ENCODE results near the gene SH3GL3. TPM values are rescaled to one million over a fixed set of nuclear protein-coding genes. Genes with fewer than 3 reads are reported as not detected.

Gene SH3GL3
- total RNA-seq, 1 experiment from 2014 or later: 0.24 TPM

GRCh38 chr15:83504365-83504764 is 57.2 kb downstream of the SH3GL3 start:
- Mint-ChIP-seq H3K9me3 (ENCODE audit: low read depth, unreplicated experiment) (no peaks in the 10 kb centered on the region), H3K4me1 (ENCODE audit: low read depth, unreplicated experiment) (no peaks in the 10 kb centered on the region), H3K27me3 (ENCODE audit: unreplicated experiment) (peaks cover 18% of the 10 kb centered on the region), H3K27ac (ENCODE audit: unreplicated experiment) (no peak overlapping the region), H3K36me3 (ENCODE audit: insufficient read depth, unreplicated experiment) (no peaks in the 10 kb centered on the region), H3K4me3 (ENCODE audit: low read depth, unreplicated experiment) (no peak overlapping the region)
- BruUV-seq (replicated peaks): no TSS peak
- intact Hi-C loops (cut with micrococcal nuclease; ENCODE audit: unreplicated experiment): no loop called here
- CTCF ChIA-PET: no interaction called here
- no peak for TF ChIP-seq CTCF (IDR thresholded peaks at IDR 0.05; ENCODE audit: unreplicated experiment)
- DNase-seq: no peak

- no peak for DNase-seq
- no peaks in the 10 kb centered on the region for H3K9me3 Mint-ChIP-seq (ENCODE audit: low read depth, unreplicated experiment)
- no peak overlapping the region for H3K4me3 Mint-ChIP-seq (ENCODE audit: low read depth, unreplicated experiment)
- intact Hi-C loops (cut with micrococcal nuclease; ENCODE audit: unreplicated experiment): no loop called here
- H3K4me1 Mint-ChIP-seq (ENCODE audit: low read depth, unreplicated experiment): no peaks in the 10 kb centered on the region
- CTCF ChIA-PET: no interaction called here
- no TSS peak for BruUV-seq (replicated peaks)
- TF ChIP-seq CTCF (IDR thresholded peaks at IDR 0.05; ENCODE audit: unreplicated experiment): no peak
- H3K36me3 Mint-ChIP-seq (ENCODE audit: insufficient read depth, unreplicated experiment): no peaks in the 10 kb centered on the region
- peaks cover 63% of the 10 kb centered on the region for H3K27me3 Mint-ChIP-seq (ENCODE audit: unreplicated experiment)
- no peak overlapping the region for H3K27ac Mint-ChIP-seq (ENCODE audit: unreplicated experiment)
Observed at GRCh38 chr15:83510001-83510400, 62.9 kb downstream of the SH3GL3 start.

DNA sequence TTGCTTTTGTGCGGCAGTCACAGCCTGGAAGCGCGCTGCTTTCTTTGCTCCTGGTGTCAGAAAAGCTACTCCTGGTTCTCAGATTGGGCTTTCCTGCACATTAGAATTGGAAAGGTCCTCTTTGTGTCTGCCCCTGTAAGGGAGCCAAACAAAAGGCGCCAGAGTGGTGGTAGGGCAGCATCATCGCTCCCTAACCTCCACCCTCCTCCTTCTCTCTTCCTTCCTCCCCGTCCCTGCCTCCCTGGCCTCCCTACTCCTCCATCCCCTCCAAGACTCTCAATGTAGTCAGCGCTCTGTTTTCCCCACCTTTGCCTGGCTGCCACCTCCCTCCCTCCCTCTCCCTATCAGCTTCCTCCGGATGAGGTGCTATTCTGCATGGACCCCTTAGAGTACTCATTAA is 65.3 kb downstream of the SH3GL3 start:
- H3K9me3 Mint-ChIP-seq (ENCODE audit: low read depth, unreplicated experiment): no peaks in the 10 kb centered on the region
- DNase-seq: no peak
- H3K4me3 Mint-ChIP-seq (ENCODE audit: low read depth, unreplicated experiment): no peak overlapping the region
- H3K4me1 Mint-ChIP-seq (ENCODE audit: low read depth, unreplicated experiment): no peaks in the 10 kb centered on the region
- H3K27ac Mint-ChIP-seq (ENCODE audit: unreplicated experiment): no peak overlapping the region
- no peak for TF ChIP-seq CTCF (IDR thresholded peaks at IDR 0.05; ENCODE audit: unreplicated experiment)
- CTCF ChIA-PET: no interaction called here
- BruUV-seq (replicated peaks): no TSS peak
- intact Hi-C loops (cut with micrococcal nuclease; ENCODE audit: unreplicated experiment): no loop called here
- no peaks in the 10 kb centered on the region for H3K36me3 Mint-ChIP-seq (ENCODE audit: insufficient read depth, unreplicated experiment)
- peaks cover 68% of the 10 kb centered on the region for H3K27me3 Mint-ChIP-seq (ENCODE audit: unreplicated experiment)

GRCh38 chr15:83514584-83514983 is 67.4 kb downstream of the SH3GL3 start:
- Mint-ChIP-seq H3K36me3 (ENCODE audit: insufficient read depth, unreplicated experiment) (no peaks in the 10 kb centered on the region), H3K4me1 (ENCODE audit: low read depth, unreplicated experiment) (no peaks in the 10 kb centered on the region), H3K4me3 (ENCODE audit: low read depth, unreplicated experiment) (no peak overlapping the region), H3K27me3 (ENCODE audit: unreplicated experiment) (peaks cover 66% of the 10 kb centered on the region), H3K9me3 (ENCODE audit: low read depth, unreplicated experiment) (peaks cover under 1% of the 10 kb centered on the region), H3K27ac (ENCODE audit: unreplicated experiment) (no peak overlapping the region)
- intact Hi-C loops (cut with micrococcal nuclease; ENCODE audit: unreplicated experiment): no loop called here
- no peak for TF ChIP-seq CTCF (IDR thresholded peaks at IDR 0.05; ENCODE audit: unreplicated experiment)
- CTCF ChIA-PET: no interaction called here
- no TSS peak for BruUV-seq (replicated peaks)
- DNase-seq: no peak

DNA sequence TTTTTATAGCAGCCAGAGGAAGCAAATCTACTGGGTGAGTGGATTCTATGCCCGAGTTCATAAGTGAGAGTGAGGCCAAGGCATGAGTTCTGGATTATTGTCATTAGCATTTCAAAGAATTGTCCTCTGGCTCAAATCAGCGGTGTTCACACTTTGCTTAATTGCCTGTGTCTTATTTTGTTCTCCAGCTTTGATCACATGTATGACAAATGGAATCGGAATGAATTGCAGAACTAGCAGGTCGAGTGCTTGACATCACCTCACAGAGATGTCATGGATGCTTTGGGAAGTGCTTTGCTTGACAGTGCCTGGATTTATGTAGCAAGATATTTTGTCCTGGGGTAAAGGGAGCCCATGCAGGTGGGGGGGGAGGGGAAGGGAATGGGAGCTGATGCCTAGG is 68.0 kb downstream of the SH3GL3 start:
- intact Hi-C loops (cut with micrococcal nuclease; ENCODE audit: unreplicated experiment): no loop called here
- no TSS peak for BruUV-seq (replicated peaks)
- DNase-seq: no peak
- Mint-ChIP-seq H3K36me3 (ENCODE audit: insufficient read depth, unreplicated experiment) (no peaks in the 10 kb centered on the region), H3K27ac (ENCODE audit: unreplicated experiment) (no peak overlapping the region), H3K9me3 (ENCODE audit: low read depth, unreplicated experiment) (peaks cover 3% of the 10 kb centered on the region), H3K4me3 (ENCODE audit: low read depth, unreplicated experiment) (no peak overlapping the region), H3K4me1 (ENCODE audit: low read depth, unreplicated experiment) (no peaks in the 10 kb centered on the region), H3K27me3 (ENCODE audit: unreplicated experiment) (peaks cover 66% of the 10 kb centered on the region)
- CTCF ChIA-PET: no interaction called here
- TF ChIP-seq CTCF (IDR thresholded peaks at IDR 0.05; ENCODE audit: unreplicated experiment): no peak
